AG08395 (cell line): ENCODE measurements around the gene LRRC19.
A peak's percentile ranks its signal among the peaks of the same experiment; 100 is the strongest.

Source experiments
- DNase-seq: peaks from one replicate; pipeline ENCODE4 v3.0.0; 2012; ENCODE audit warnings: mixed read lengths, low spot score

Gene LRRC19

GRCh38 chr9:26955921-26956859 lies 49.3 kb downstream of the LRRC19 start, which contains the start of gene IFT74:
TSS of gene IFT74 (plus strand) at chr9:26956412. CDS start at chr9:26961968, 5,556 bp downstream.
- peak; percentile 100 for DNase-seq

- peak; percentile 28 for DNase-seq
These were observed 50.1 kb downstream of the LRRC19 start for GRCh38 chr9:26955222-26955903.

- no peak for DNase-seq
These were observed 51.4 kb downstream of the LRRC19 start for GRCh38 chr9:26954050-26954508.

GRCh38 chr9:26951794-26952193 lies 53.7 kb downstream of the LRRC19 start:
- no peak for DNase-seq

GRCh38 chr9:26950521-26950920 lies 55.0 kb downstream of the LRRC19 start:
- DNase-seq = no peak

GRCh38 chr9:26949637-26950069 lies 55.8 kb downstream of the LRRC19 start:
- no peak for DNase-seq

GRCh38 chr9:26947736-26948135 lies 57.7 kb downstream of the LRRC19 start:
- no peak for DNase-seq

- DNase-seq = peak; percentile 93
These were observed 58.4 kb downstream of the LRRC19 start, which contains the start of gene PLAA for GRCh38 chr9:26946753-26947727. TSS of gene PLAA (minus strand) at chr9:26947242. CDS start at chr9:26947045, 197 bp downstream.

GRCh38 chr9:26945591-26945990 lies 59.9 kb downstream of the LRRC19 start:
- DNase-seq = no peak
